Muscle of arm (tissue), 12 donors: ENCODE results near the gene VSIG10L2. TPM values are rescaled to one million over a fixed set of nuclear protein-coding genes. Genes with fewer than 3 reads are reported as not detected.

Experiments
- DNase-seq: peaks from one replicate; pipeline ENCODE4 v3.0.0-alpha.2; 2013
- polyA plus RNA-seq, 12 donors: library from polyadenylated mRNA; unstranded; fragments of 120-200 nt; gene quantifications; one replicate each; pipeline ENCODE4 v1.2.1, GENCODE V29; 2013; ENCODE audit not compliant: insufficient read length in 12 of 12

The VSIG10L2 gene
- polyA plus RNA-seq, 12 donors, result 0.04 to 0.59 (median 0.05) TPM; not detected in 8

- DNase-seq, result no peak
These were observed 16.3 kb upstream of the VSIG10L2 start for GRCh38 chr11:125929445-125930075.

- DNase-seq, result no peak
These were observed 15.8 kb upstream of the VSIG10L2 start for GRCh38 chr11:125930076-125930450.

- DNase-seq, result no peak
These were observed 14.7 kb upstream of the VSIG10L2 start for GRCh38 chr11:125931116-125931515.

- peak; percentile 73 for DNase-seq
These were observed 14.2 kb upstream of the VSIG10L2 start for GRCh38 chr11:125931668-125932067.

- no peak for DNase-seq
These were observed 13.5 kb upstream of the VSIG10L2 start for GRCh38 chr11:125932301-125932700.

GRCh38 chr11:125933030-125933813 is 12.6 kb upstream of the VSIG10L2 start:
- no peak for DNase-seq

GRCh38 chr11:125934473-125934872 is 11.4 kb upstream of the VSIG10L2 start:
- no peak for DNase-seq

- DNase-seq, result no peak
These were observed 10.8 kb upstream of the VSIG10L2 start for GRCh38 chr11:125935056-125935455.

- DNase-seq, result peak; percentile 69
These were observed 10.1 kb upstream of the VSIG10L2 start for GRCh38 chr11:125935618-125936199.

GRCh38 chr11:125938418-125938817 is 7.4 kb upstream of the VSIG10L2 start:
- no peak for DNase-seq

- peak; percentile 73 for DNase-seq
These were observed 6.7 kb upstream of the VSIG10L2 start for GRCh38 chr11:125939081-125939521.

- no peak for DNase-seq
These were observed 5.7 kb upstream of the VSIG10L2 start for GRCh38 chr11:125940145-125940544.

GRCh38 chr11:125941267-125941618 is 4.6 kb upstream of the VSIG10L2 start:
- DNase-seq, result no peak

GRCh38 chr11:125941619-125942611 is 3.9 kb upstream of the VSIG10L2 start:
- peak; percentile 58 for DNase-seq

GRCh38 chr11:125942771-125943428 is 2.9 kb upstream of the VSIG10L2 start:
- no peak for DNase-seq

GRCh38 chr11:125943661-125944349 is 2.0 kb upstream of the VSIG10L2 start:
- DNase-seq, result no peak

GRCh38 chr11:125944350-125945010 is 1.4 kb upstream of the VSIG10L2 start:
- no peak for DNase-seq

GRCh38 chr11:125945011-125945796 is 640 bp upstream of the VSIG10L2 start:
- no peak for DNase-seq
